ENCODE results near the gene CTNND2. TPM values are rescaled to one million over a fixed set of nuclear protein-coding genes. Genes with fewer than 3 reads are reported as not detected.

Gene CTNND2
- total and polyA plus RNA-seq, 10 of the 15 experiments (the other 5 are each of a cell fraction or from before 2014, with no cell fraction given): 0.02 to 0.16 (median 0.04) TPM; not detected in 7

DNA sequence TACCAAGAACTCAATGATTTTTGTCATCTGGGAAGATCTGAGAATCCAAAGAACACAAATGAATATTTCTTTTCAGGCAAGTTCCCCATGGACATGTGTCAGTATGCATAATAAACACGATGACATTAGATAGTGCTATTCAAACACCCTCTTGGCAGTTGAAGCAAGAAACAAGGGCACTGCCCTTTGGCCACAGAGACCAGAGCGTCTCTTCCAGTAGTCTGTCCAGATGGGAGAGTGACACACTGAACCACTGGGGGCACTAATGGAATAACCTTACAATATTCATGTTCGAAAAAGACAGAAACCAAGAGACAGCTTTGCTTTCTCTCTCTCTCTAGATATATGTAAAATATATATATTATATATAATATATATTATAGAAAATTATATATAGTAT, 301.9 kb downstream of the CTNND2 start:
- H3K27ac ChIP-seq (ENCODE audit: control insufficient read depth, insufficient read depth): no peak overlapping the region
- WGBS (ENCODE audit: insufficient coverage, insufficient replicate concordance, low lambda C conversion rate, missing lambda C conversion rate): 4% methylated on average over 3 of the region's 3 CpGs
- no peak overlapping the region for H2AFZ ChIP-seq (ENCODE audit: control insufficient read depth, low read depth, low read length)
- H3K79me2 ChIP-seq (ENCODE audit: control insufficient read depth, insufficient read depth, low read length): no peaks in the 10 kb centered on the region
- H3K4me3 ChIP-seq: no peak overlapping the region
- no peak for DNase-seq (ENCODE audit: low read depth, low spot score)
- no peaks in the 10 kb centered on the region for H3K36me3 ChIP-seq (ENCODE audit: control insufficient read depth in 2 of 2, insufficient read depth in 2 of 2, low read length in 1 of 2)
- ATAC-seq: no peak
- no peaks in the 10 kb centered on the region for H3K27me3 ChIP-seq (replicated peaks in 1 of 2; ENCODE audit: control insufficient read depth in 2 of 2, insufficient read depth in 2 of 2, low read length in 1 of 2)
- FAIRE-seq: no peak
- H3K9ac ChIP-seq (ENCODE audit: control insufficient read depth, insufficient read depth, low read length): no peak overlapping the region
- ChIA-PET SMC1A (ENCODE audit: uncharacterized antibody, unreplicated experiment) (no interaction called here), CTCF (no interaction called here), RAD21 (ENCODE audit: unreplicated experiment) (no interaction called here), POLR2A (no interaction called here)
- no peaks in the 10 kb centered on the region for H4K20me1 ChIP-seq (ENCODE audit: control insufficient read depth, insufficient read depth)
- no peaks in the 10 kb centered on the region for H3K9me3 ChIP-seq (replicated peaks; ENCODE audit: control insufficient read depth, insufficient read depth, low read length)
- no peak for TF ChIP-seq KLF5 (IDR thresholded peaks at IDR 0.05; ENCODE audit: partially characterized antibody)
- TF ChIP-seq BCL11A (IDR thresholded peaks at IDR 0.05; ENCODE audit: low read depth, low read length): no peak
- TF ChIP-seq MTA2 (IDR thresholded peaks at IDR 0.05; ENCODE audit: low read depth): no peak
- TF ChIP-seq JUNB (IDR thresholded peaks at IDR 0.05): no peak
- TF ChIP-seq, protein P1, sequence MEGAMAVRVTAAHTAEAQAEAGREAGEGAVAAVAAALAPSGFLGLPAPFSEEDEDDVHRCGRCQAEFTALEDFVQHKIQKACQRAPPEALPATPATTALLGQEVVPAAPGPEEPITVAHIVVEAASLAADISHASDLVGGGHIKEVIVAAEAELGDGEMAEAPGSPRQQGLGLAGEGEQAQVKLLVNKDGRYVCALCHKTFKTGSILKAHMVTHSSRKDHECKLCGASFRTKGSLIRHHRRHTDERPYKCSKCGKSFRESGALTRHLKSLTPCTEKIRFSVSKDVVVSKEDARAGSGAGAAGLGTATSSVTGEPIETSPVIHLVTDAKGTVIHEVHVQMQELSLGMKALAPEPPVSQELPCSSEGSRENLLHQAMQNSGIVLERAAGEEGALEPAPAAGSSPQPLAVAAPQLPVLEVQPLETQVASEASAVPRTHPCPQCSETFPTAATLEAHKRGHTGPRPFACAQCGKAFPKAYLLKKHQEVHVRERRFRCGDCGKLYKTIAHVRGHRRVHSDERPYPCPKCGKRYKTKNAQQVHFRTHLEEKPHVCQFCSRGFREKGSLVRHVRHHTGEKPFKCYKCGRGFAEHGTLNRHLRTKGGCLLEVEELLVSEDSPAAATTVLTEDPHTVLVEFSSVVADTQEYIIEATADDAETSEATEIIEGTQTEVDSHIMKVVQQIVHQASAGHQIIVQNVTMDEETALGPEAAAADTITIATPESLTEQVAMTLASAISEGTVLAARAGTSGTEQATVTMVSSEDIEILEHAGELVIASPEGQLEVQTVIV (IDR thresholded peaks at IDR 0.05; ENCODE audit: borderline replicate concordance, partially characterized antibody): no peak
- TF ChIP-seq ZNF622 (IDR thresholded peaks at IDR 0.05): no peak
- TF ChIP-seq STAT1 (conservative IDR thresholded peaks at IDR 0.05): no peak
- TF ChIP-seq YY1 (IDR thresholded peaks at IDR 0.05; ENCODE audit: low read depth, low read length): no peak
- no peak for TF ChIP-seq CBX5 (IDR thresholded peaks at IDR 0.05; ENCODE audit: low read depth)
- TF ChIP-seq, protein P2, sequence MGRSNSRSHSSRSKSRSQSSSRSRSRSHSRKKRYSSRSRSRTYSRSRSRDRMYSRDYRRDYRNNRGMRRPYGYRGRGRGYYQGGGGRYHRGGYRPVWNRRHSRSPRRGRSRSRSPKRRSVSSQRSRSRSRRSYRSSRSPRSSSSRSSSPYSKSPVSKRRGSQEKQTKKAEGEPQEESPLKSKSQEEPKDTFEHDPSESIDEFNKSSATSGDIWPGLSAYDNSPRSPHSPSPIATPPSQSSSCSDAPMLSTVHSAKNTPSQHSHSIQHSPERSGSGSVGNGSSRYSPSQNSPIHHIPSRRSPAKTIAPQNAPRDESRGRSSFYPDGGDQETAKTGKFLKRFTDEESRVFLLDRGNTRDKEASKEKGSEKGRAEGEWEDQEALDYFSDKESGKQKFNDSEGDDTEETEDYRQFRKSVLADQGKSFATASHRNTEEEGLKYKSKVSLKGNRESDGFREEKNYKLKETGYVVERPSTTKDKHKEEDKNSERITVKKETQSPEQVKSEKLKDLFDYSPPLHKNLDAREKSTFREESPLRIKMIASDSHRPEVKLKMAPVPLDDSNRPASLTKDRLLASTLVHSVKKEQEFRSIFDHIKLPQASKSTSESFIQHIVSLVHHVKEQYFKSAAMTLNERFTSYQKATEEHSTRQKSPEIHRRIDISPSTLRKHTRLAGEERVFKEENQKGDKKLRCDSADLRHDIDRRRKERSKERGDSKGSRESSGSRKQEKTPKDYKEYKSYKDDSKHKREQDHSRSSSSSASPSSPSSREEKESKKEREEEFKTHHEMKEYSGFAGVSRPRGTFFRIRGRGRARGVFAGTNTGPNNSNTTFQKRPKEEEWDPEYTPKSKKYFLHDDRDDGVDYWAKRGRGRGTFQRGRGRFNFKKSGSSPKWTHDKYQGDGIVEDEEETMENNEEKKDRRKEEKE (IDR thresholded peaks at IDR 0.05): no peak
- TF ChIP-seq SMAD1 (IDR thresholded peaks at IDR 0.05; ENCODE audit: low read depth, partially characterized antibody): no peak
- no peak for TF ChIP-seq POU2F2 (IDR thresholded peaks at IDR 0.05; ENCODE audit: borderline replicate concordance, low read depth, low read length)
- TF ChIP-seq RAD21 (IDR thresholded peaks at IDR 0.05; ENCODE audit: insufficient read depth, low read depth, low read length): no peak
- no peak for TF ChIP-seq KDM1A (IDR thresholded peaks at IDR 0.05; ENCODE audit: borderline replicate concordance)
- TF ChIP-seq, protein P3, sequence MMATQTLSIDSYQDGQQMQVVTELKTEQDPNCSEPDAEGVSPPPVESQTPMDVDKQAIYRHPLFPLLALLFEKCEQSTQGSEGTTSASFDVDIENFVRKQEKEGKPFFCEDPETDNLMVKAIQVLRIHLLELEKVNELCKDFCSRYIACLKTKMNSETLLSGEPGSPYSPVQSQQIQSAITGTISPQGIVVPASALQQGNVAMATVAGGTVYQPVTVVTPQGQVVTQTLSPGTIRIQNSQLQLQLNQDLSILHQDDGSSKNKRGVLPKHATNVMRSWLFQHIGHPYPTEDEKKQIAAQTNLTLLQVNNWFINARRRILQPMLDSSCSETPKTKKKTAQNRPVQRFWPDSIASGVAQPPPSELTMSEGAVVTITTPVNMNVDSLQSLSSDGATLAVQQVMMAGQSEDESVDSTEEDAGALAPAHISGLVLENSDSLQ (IDR thresholded peaks at IDR 0.05): no peak
- TF ChIP-seq ZSCAN29 (IDR thresholded peaks at IDR 0.05): no peak
- TF ChIP-seq SREBF2 (IDR thresholded peaks at IDR 0.05; ENCODE audit: low read length): no peak
- BruUV-seq (replicated peaks): no TSS peak
- no peak overlapping the region for H3K4me2 ChIP-seq (ENCODE audit: control insufficient read depth, insufficient read depth)
- in situ Hi-C loops (cut with MboI) (no loop called here), intact Hi-C loops (cut with micrococcal nuclease; ENCODE audit: unreplicated experiment) (no loop called here)
- no peaks in the 10 kb centered on the region for H3K4me1 ChIP-seq (ENCODE audit: control insufficient read depth, insufficient read depth, low read length)

Data from GM12878 (cell line).